GM12872 (cell line): ENCODE data around the gene SOX4.

ENCODE experiments used
- TF ChIP-seq, protein P1 (sequence below): IDR thresholded peaks from 3 replicates; pipeline ENCODE4 v1.5.1; 2011; ENCODE audit warnings: low read depth, mild to moderate bottlenecking, low read length, moderate library complexity; ENCODE audit not compliant: insufficient read depth

Gene SOX4

DNA sequence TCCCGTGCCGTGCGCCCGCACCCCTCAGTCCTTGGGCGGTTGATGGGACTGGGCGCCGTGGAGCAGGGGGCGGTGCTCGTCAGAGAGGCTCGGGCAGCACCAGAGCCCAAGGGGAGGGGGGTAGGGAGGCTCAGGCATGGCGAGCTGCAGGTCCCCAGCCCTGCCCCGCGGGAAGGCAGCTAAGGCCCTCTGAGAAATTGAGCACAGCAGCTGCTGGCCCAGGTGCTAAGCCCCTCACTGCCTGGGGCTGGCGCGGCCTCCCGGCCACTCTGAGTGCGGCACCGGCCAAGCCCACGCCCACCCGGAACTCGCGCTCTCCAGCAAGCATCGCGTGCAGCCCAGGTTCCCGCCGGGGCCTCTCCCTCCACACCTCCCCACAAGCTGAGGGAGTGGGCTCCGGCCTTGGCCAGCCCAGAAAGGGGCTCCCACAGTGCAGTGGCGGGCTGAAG is 16.4 kb downstream of the SOX4 start:
- TF ChIP-seq, protein P1, sequence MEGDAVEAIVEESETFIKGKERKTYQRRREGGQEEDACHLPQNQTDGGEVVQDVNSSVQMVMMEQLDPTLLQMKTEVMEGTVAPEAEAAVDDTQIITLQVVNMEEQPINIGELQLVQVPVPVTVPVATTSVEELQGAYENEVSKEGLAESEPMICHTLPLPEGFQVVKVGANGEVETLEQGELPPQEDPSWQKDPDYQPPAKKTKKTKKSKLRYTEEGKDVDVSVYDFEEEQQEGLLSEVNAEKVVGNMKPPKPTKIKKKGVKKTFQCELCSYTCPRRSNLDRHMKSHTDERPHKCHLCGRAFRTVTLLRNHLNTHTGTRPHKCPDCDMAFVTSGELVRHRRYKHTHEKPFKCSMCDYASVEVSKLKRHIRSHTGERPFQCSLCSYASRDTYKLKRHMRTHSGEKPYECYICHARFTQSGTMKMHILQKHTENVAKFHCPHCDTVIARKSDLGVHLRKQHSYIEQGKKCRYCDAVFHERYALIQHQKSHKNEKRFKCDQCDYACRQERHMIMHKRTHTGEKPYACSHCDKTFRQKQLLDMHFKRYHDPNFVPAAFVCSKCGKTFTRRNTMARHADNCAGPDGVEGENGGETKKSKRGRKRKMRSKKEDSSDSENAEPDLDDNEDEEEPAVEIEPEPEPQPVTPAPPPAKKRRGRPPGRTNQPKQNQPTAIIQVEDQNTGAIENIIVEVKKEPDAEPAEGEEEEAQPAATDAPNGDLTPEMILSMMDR = no peak

DNA sequence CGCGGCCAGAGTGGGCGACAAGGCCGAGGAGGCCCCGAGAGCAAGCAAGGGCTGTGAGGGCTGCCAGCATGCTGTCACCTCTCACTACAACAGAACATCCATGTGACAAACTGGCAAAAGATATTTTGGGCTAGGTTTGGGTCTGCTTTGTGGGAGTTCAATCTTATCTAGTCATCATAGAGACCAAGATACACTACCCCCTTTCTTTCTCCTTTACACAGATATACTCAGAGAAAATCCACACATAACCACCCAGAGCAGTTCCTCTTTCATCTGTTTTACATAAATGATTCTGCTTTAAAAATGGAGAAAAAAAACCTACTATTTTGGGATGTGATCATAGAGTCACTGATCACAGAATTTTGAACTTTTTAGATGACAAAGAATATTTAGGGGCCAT is 16.8 kb downstream of the SOX4 start:
- TF ChIP-seq, protein P1 = no peak

DNA sequence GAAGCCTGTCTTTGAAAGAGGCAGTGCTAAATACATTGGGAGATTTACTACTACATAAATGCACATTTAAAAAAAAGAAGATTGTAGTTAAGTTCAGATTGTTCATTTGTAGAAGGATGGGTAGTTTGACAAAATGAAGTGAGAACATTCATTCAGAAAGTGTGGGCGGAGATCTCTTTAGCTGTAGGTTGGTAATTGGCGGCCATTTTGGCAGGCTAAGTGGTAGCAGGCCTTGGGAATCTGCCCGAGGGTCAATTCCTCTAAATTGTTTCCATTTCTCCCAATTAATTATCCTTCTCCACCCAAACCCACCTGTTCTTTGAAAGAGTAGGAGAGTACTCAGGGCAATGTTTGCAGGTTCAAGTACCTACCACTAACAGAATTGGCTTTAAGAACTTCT is 17.9 kb downstream of the SOX4 start:
- TF ChIP-seq, protein P1 = no peak

DNA sequence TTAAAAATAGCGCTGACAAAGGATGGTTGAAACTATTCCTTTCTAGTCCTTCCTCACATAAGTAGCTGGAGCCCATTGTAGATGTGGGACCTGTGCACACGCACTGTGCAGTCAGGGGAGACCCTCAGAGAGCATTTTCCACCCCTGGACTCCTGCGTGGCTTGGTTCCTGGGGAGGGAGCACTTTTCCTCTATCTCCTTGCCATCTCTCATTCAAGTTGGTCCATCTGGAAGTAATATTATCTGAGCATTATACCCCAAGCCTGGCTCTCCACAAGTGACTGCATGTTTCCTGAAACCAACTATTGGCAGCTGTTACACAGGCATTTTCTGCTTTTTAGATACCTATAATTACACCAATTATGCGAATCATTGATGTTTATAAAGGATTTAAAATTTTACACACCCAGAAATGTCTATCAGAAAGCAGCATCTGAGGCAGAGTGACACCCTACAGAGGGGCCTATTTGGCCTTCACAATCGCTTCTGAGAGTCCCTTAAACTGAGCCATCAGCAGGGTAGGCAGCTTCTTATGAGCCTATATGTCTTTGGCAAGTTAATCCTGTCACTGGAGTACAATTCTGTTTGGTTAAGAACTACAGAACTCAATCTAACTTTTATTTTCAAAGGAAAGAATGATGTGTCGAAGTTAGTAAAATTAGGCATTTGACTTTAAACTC is 18.7 kb downstream of the SOX4 start:
- TF ChIP-seq, protein P1 = no peak

DNA sequence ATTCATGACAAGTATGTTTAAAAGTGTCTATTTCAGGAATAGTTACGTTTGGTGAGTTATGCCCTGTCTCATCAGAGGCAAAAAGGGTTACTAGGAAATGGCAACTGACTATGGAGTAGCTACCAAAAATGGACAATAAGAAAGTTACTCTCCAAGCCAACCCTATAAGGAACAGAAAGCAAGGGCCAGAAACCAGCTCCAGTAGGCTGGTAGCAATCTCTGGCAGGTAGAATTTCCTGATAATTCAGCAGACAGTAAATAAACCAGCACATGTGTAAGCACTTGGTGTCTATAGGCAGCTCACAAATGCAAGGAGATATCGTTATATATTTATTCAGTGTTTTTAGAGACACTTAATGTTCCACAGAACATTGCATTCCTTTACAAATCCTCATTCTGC is 20.3 kb downstream of the SOX4 start:
- TF ChIP-seq, protein P1 = no peak

DNA sequence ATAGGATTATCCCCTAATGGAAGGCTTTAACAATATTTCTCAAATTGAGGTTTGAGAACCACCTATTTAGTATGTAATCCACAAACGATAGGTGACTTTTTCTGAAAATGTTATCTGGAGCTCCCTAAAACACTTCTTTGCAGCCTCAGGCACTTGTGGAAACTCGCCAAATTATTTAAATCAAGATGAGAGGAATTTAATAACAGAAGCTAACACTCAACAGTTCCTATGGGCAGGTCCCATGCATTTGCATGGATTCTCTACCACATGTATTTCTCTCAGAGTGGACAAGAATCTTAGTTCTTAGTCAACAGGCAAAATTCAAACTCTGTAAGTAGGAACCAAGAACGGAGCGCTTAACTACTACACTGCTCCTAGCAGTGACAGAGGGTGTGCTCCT is 20.7 kb downstream of the SOX4 start:
- TF ChIP-seq, protein P1 = no peak

DNA sequence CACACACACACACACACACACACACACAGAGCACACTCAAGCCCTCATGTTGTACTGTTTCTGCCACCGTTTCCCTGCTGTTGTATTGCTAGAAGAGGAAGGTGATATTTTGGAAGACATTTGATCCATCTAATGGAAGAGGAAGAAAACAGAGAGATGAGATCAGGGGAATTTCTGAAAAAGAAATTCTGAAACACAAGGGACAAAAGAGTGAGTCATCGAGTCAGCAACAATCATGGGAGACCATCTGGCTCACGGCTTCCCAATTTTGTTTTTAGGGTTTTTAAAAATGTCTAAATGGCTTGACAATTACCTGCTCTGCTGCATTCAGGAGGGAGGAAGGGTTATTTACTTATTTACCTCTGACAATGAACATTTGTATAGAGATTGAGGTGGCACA is 22.0 kb downstream of the SOX4 start:
- TF ChIP-seq, protein P1 = no peak
